Right lobe of liver (tissue), 6 donors: Measurements from ENCODE around the gene SLC38A7. TPM values are rescaled to one million over a fixed set of nuclear protein-coding genes. Genes with fewer than 3 reads are reported as not detected.

ENCODE experiments used
- ATAC-seq, 4 donors: fragments of 200-7000 bp; cut with Tn5 transposase; one replicate each; pipeline ENCODE4 v1.9.1; 2020; ENCODE audit warnings: mild to moderate bottlenecking in 4 of 4, moderate library complexity in 4 of 4
- DNase-seq, 3 donors: peaks; one replicate each; pipeline ENCODE4 v3.0.0-alpha.2; 2020
- H3K27ac ChIP-seq, 3 donors: fragments of 200-600 bp; one replicate each; pipeline ENCODE4 v1.8.0; 2022
- H3K27me3 ChIP-seq, 2 donors: fragments of 200-600 bp; one replicate each; pipeline ENCODE4 v1.8.0; 2022
- H3K36me3 ChIP-seq, 4 donors: fragments of 200-600 bp; sonication (generic) in 1 of 4; one replicate each; pipeline versions ENCODE4 v1.5.1 to v1.8.0; 2017 to 2022; ENCODE audit warnings: control low read depth in 1 of 4
- H3K4me1 ChIP-seq, 4 donors: fragments of 200-600 bp; sonication (generic) in 1 of 4; one replicate each; pipeline versions ENCODE4 v1.5.1 to v1.8.0; 2017 to 2022; ENCODE audit warnings: control low read depth in 1 of 4
- H3K4me3 ChIP-seq, 3 donors: fragments of 200-600 bp; one replicate each; pipeline ENCODE4 v1.8.0; 2022
- H3K9me3 ChIP-seq, 4 donors: fragments of 200-600 bp; sonication (generic) in 1 of 4; one replicate each; pipeline versions ENCODE4 v1.5.1 to v1.8.0; 2017 to 2022; ENCODE audit warnings: control low read depth in 1 of 4
- POLR2A ChIP-seq: fragments of 450-650 bp; IDR thresholded peaks from one replicate; pipeline ENCODE4 v1.6.1; 2017; ENCODE audit warnings: antibody characterized with exemption, mild to moderate bottlenecking
- WGBS: methylation state at CpG from one replicate; pipeline ENCODE4 v1.1.6; 2018; ENCODE audit warnings: low coverage, low lambda C conversion rate; ENCODE audit not compliant: insufficient coverage; ENCODE audit errors: missing lambda C conversion rate; 5-methylcytosine and 5-hydroxymethylcytosine counted together
- intact Hi-C, 2 donors: fragments of 100-400 bp; cut with DNase I; formaldehyde crosslinking; loops; one replicate each; pipeline versions ENCODE4 v1.11.2 to v1.14.1; 2022
- long read RNA-seq: library from polyadenylated mRNA; unstranded; transcript quantifications from one replicate; pipeline ENCODE4 v2.0.0, GENCODE V29; 2019
- total RNA-seq, 6 experiments: library from RNA; depleted of rRNA in 2 of 6; stranded (reverse); fragments of >200 nt in 2 of 6; fragmentation: NEBNext Ultra II Directional in 3 of 6; extraction: Animal tissue kit (Norgen Biotek cat#: 25700) in 3 of 6; gene quantifications; one replicate each; pipeline versions ENCODE4 v1.1.0 to v1.2.4, GENCODE V29; 2016 to 2023
- TF ChIP-seq, protein P1 (sequence below), 4 donors: fragments of 200-600 bp in 3 of 4; fragments of 450-650 bp in 1 of 4; IDR thresholded peaks; one replicate each; pipeline versions ENCODE4 v1.5.1 to v1.8.0; 2016 to 2022; ENCODE audit warnings: antibody characterized with exemption in 4 of 4, mild to moderate bottlenecking in 2 of 4
- donor health status: DM: no; HTN: yes; CAD: no.
- donor health status: DM: no; HTN: no; CAD: no.
- donor health status: DM: no; HTN: no; CAD: no.
- donor health status: DM: no; HTN: yes; CAD: no.
- donor health status: DM: no; HTN: yes; CAD: no.

Gene SLC38A7
- 10 to 100 TPM; 11.4 to 23.8 (median 14.3) TPM for total RNA-seq
- long read RNA-seq, full-length matches to known transcripts: 1 of 4 reads
- long read RNA-seq, partial matches to known transcripts: 0 of 4 reads
- long read RNA-seq, other reads (novel, unspliced or antisense): 3 of 4 reads

GRCh38 chr16:58684354-58685083 is at the start of gene SLC38A7:
TSS of gene SLC38A7 (minus strand) at chr16:58684770. CDS start at chr16:58680126, 4,644 bp downstream.
- ATAC-seq: peak; percentile 92 to 95 (median 94)
- Histone ChIP-seq H3K36me3 (peaks cover 0 to 2% (median 0%) of the 10 kb centered on the region in 4 donors), H3K9me3 (no peaks in the 10 kb centered on the region), H3K4me1 (peaks cover 0 to 11% (median 2%) of the 10 kb centered on the region in 4 donors), H3K4me3 (peak within 1 kb of the TSS; percentile 85 to 98 (median 85)), H3K27ac (peak within 1 kb of the TSS; percentile 75 to 83 (median 77)), H3K27me3 (no peaks in the 10 kb centered on the region)
- TF ChIP-seq, protein P1, sequence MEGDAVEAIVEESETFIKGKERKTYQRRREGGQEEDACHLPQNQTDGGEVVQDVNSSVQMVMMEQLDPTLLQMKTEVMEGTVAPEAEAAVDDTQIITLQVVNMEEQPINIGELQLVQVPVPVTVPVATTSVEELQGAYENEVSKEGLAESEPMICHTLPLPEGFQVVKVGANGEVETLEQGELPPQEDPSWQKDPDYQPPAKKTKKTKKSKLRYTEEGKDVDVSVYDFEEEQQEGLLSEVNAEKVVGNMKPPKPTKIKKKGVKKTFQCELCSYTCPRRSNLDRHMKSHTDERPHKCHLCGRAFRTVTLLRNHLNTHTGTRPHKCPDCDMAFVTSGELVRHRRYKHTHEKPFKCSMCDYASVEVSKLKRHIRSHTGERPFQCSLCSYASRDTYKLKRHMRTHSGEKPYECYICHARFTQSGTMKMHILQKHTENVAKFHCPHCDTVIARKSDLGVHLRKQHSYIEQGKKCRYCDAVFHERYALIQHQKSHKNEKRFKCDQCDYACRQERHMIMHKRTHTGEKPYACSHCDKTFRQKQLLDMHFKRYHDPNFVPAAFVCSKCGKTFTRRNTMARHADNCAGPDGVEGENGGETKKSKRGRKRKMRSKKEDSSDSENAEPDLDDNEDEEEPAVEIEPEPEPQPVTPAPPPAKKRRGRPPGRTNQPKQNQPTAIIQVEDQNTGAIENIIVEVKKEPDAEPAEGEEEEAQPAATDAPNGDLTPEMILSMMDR (IDR thresholded peaks at IDR 0.05): no peak
- TF ChIP-seq POLR2A: no peak
- WGBS: 5% methylated on average over 12 of the region's 41 CpGs
- intact Hi-C loops: loop anchor here in 1 of 2 donors (10.0 kb wide), 1 partner anchor 50 kb away; the partner anchor contains the start of gene GOT2
- peak; percentile 90 to 92 (median 91) for DNase-seq

GRCh38 chr16:58733671-58734458 is 49.3 kb upstream of the SLC38A7 start, which contains the start of gene GOT2:
TSS of gene GOT2 (minus strand) at chr16:58734316. CDS start at chr16:58734228, 88 bp downstream.
- H3K4me3 ChIP-seq: peak within 1 kb of the TSS; percentile 87 to 96 (median 90)
- WGBS: 0% methylated on average over 4 of the region's 68 CpGs
- DNase-seq: peak; percentile 86 to 90 (median 88)
- intact Hi-C loops: loop anchor here in 1 of 2 donors (10.0 kb wide), 1 partner anchor 49 kb away; the partner anchor contains the start of gene SLC38A7
- no peaks in the 10 kb centered on the region for H3K36me3 ChIP-seq
- TF ChIP-seq, protein P1 (IDR thresholded peaks at IDR 0.05): peak; percentile 75 to 98 (median 98)
- peak; percentile 70 for TF ChIP-seq POLR2A
- H3K27me3 ChIP-seq: no peaks in the 10 kb centered on the region
- no peaks in the 10 kb centered on the region for H3K9me3 ChIP-seq
- peak within 1 kb of the TSS; percentile 75 to 97 (median 91) for H3K27ac ChIP-seq
- H3K4me1 ChIP-seq: peaks cover 0 to 42% (median 21%) of the 10 kb centered on the region in 4 donors
- peak; percentile 90 to 95 (median 94) for ATAC-seq

- TF ChIP-seq POLR2A: no peak
- TF ChIP-seq, protein P1 (IDR thresholded peaks at IDR 0.05): no peak
- Histone ChIP-seq H3K27me3 (no peaks in the 10 kb centered on the region), H3K27ac (peak overlapping the region; percentile 75 to 97 (median 91)), H3K4me1 (peaks cover 0 to 48% (median 26%) of the 10 kb centered on the region in 4 donors), H3K9me3 (no peaks in the 10 kb centered on the region), H3K36me3 (no peaks in the 10 kb centered on the region), H3K4me3 (peak overlapping the region; percentile 87 to 96 (median 90))
- ATAC-seq: peak; percentile 50 to 65 (median 56)
- intact Hi-C loops: loop anchor here in 1 of 2 donors (10.0 kb wide), 1 partner anchor 48 kb away; the partner anchor contains the start of gene SLC38A7
- DNase-seq: peak in 1 of 3 donors; percentile 64
- WGBS: 4% methylated on average over 8 of the region's 23 CpGs
Observed at GRCh38 chr16:58733248-58733670, 48.7 kb upstream of the SLC38A7 start.
